GM21526 (cell line): ENCODE measurements around the gene TNN.

ENCODE experiments used
- ATAC-seq: cut with Tn5 transposase; IDR thresholded peaks from one replicate; pipeline ENCODE4 v1.9.1; 2021; ENCODE audit warnings: moderate library complexity; ENCODE audit not compliant: unreplicated experiment, low FRiP score

Gene TNN

GRCh38 chr1:175195281-175195680 is 127.6 kb downstream of the TNN start:
- ATAC-seq = no peak

DNA sequence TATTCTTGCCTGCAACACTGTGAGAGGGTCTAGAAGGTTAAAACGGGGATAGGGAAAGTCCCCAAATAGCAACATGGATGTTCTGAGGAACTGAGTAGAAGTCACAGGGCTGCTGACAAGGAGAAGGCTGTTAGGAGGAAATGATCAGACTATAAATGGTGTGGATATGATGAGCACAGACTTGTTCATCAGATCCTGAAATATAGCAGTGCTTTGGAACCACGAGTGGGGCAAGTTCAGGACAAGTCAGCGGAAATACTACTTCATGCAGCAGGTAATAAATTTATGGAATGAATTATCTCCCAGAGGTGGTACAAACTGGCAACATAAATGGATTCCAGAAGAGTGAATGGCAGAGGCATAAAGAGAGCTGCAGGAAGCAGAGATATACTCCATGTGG is 128.2 kb downstream of the TNN start:
- ATAC-seq = no peak

- ATAC-seq = no peak
Observed at GRCh38 chr1:175197531-175197930, 129.9 kb downstream of the TNN start.
